Gastroesophageal sphincter (tissue), 3 donors: Measurements from ENCODE around the gene GSG1L.

Experiments
- EP300 ChIP-seq: sonication (generic); formaldehyde crosslinking; IDR thresholded peaks from one replicate; pipeline ENCODE4 v1.6.1; 2017; ENCODE audit warnings: antibody characterized with exemption, mild to moderate bottlenecking
- POLR2A ChIP-seq, 2 donors: fragments of 450-650 bp; IDR thresholded peaks; one replicate each; pipeline ENCODE4 v1.6.1; 2017; ENCODE audit warnings: antibody characterized with exemption in 2 of 2, mild to moderate bottlenecking in 2 of 2, moderate library complexity in 1 of 2
- POLR2AphosphoS5 ChIP-seq: sonication (generic); formaldehyde crosslinking; IDR thresholded peaks from one replicate; pipeline ENCODE4 v1.6.1; 2017; ENCODE audit warnings: antibody characterized with exemption
- TF ChIP-seq, protein P1 (sequence below), 4 experiments: fragments of 200-600 bp in 2 of 4; fragments of 450-650 bp in 2 of 4; sonication (generic) in 1 of 4; IDR thresholded peaks; one replicate each; pipeline ENCODE4 v1.5.1; 2017 to 2019; ENCODE audit warnings: antibody characterized with exemption in 4 of 4, mild to moderate bottlenecking in 2 of 4, moderate library complexity in 2 of 4

DNA sequence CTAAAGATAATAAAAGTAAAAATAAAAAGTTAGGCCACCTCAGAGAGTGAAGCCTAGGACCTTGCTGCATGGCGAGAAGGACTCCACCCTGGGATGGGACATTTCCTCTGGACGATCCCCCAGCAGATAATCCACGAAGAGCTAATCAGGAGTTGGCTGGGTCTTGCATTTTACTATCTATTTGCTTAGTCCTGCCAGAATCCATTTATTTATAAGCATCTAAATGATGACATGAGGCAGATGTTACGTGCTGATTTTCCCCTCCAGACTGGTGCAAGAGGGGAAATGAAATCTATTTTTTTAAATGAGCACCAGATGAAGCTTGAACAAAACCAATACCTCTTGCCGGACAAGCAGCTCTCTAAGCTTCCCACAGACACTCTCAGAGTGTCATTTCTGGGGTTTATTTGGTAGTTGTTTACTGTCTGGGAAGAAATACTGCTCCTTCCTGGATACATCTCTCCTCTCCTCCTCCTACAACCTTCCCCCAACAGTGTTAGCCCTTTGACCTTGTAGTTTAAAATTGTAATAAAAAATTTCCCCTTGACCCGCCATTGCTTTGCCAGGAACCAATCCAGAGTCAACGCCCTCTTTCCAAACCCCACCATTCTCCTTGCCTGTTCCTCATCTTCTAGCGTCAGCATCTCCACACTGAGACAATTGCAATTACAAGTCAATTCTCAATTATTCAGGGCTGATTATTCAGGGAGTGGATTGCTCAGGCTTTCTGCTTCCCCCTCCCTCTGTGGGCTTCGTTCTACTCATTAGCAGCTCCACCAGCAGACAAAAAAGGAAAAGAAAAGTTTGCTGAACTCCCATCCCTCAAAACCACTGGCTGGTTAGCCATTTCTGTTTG, 63.0 kb downstream of the GSG1L start:
- TF ChIP-seq, protein P1, sequence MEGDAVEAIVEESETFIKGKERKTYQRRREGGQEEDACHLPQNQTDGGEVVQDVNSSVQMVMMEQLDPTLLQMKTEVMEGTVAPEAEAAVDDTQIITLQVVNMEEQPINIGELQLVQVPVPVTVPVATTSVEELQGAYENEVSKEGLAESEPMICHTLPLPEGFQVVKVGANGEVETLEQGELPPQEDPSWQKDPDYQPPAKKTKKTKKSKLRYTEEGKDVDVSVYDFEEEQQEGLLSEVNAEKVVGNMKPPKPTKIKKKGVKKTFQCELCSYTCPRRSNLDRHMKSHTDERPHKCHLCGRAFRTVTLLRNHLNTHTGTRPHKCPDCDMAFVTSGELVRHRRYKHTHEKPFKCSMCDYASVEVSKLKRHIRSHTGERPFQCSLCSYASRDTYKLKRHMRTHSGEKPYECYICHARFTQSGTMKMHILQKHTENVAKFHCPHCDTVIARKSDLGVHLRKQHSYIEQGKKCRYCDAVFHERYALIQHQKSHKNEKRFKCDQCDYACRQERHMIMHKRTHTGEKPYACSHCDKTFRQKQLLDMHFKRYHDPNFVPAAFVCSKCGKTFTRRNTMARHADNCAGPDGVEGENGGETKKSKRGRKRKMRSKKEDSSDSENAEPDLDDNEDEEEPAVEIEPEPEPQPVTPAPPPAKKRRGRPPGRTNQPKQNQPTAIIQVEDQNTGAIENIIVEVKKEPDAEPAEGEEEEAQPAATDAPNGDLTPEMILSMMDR (IDR thresholded peaks at IDR 0.05) = no peak
- TF ChIP-seq POLR2AphosphoS5 (no peak), POLR2A (IDR thresholded peaks at IDR 0.05) (no peak), EP300 (no peak)
